Lower leg skin (tissue), 4 donors: ENCODE results near the gene TMEM115. TPM values are rescaled to one million over a fixed set of nuclear protein-coding genes. Genes with fewer than 3 reads are reported as not detected.

Experiments
- DNase-seq, 2 donors: peaks; one replicate each; pipeline ENCODE4 v3.0.0-alpha.2; 2019; ENCODE audit warnings: low spot score in 2 of 2
- H3K4me3 ChIP-seq: fragments of 200-600 bp; sonication (generic); 2 replicates; pipeline ENCODE4 v1.5.1; 2017; ENCODE audit warnings: mild to moderate bottlenecking, low read depth; ENCODE audit not compliant: poor library complexity, severe bottlenecking
- POLR2A ChIP-seq, 2 donors: fragments of 450-650 bp; IDR thresholded peaks; one replicate each; pipeline ENCODE4 v1.6.1; 2016 to 2017; ENCODE audit warnings: antibody characterized with exemption in 2 of 2, mild to moderate bottlenecking in 1 of 2, moderate library complexity in 1 of 2
- WGBS, 2 donors: methylation state at CpG; one replicate each; pipeline ENCODE4 v1.1.5; 2018; 5-methylcytosine and 5-hydroxymethylcytosine counted together
- intact Hi-C: fragments of 100-400 bp; cut with DNase I; formaldehyde crosslinking; loops from one replicate; pipeline ENCODE4 v1.15.0; 2023; ENCODE audit warnings: low total_unique reads
- total RNA-seq, 4 donors: library from RNA; depleted of rRNA; stranded (reverse); fragments of >200 nt; gene quantifications; one replicate each; pipeline ENCODE4 v1.1.0, GENCODE V29; 2016
- TF ChIP-seq, protein P1 (sequence below), 3 donors: fragments of 450-650 bp; IDR thresholded peaks; one replicate each; pipeline ENCODE4 v1.5.1; 2016; ENCODE audit warnings: antibody characterized with exemption in 3 of 3, mild to moderate bottlenecking in 3 of 3, moderate library complexity in 2 of 3

Gene TMEM115
- total RNA-seq, 4 donors from 2014 or later, result 90.5 to 92.7 (median 92.4) TPM

DNA sequence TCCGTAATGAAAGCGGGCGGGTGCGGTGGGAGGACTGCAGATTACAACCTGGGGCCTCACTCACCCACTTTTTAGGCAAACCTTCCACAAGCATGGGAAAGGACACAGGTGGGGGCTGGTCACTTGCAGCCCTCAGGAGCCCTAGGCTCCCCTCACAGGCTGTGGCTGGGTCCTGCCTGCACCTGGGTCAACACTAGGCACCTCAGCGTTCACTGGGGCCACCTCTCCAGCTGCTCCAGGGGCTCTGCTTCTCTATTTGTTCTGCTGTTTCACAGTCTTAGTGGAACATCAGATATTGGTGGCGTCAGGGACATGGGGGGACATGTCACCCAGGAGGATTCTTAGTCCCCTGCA, 30.1 kb upstream of the TMEM115 start:
- H3K4me3 ChIP-seq, result no peak overlapping the region
- no peak for TF ChIP-seq POLR2A (IDR thresholded peaks at IDR 0.05)
- TF ChIP-seq, protein P1, sequence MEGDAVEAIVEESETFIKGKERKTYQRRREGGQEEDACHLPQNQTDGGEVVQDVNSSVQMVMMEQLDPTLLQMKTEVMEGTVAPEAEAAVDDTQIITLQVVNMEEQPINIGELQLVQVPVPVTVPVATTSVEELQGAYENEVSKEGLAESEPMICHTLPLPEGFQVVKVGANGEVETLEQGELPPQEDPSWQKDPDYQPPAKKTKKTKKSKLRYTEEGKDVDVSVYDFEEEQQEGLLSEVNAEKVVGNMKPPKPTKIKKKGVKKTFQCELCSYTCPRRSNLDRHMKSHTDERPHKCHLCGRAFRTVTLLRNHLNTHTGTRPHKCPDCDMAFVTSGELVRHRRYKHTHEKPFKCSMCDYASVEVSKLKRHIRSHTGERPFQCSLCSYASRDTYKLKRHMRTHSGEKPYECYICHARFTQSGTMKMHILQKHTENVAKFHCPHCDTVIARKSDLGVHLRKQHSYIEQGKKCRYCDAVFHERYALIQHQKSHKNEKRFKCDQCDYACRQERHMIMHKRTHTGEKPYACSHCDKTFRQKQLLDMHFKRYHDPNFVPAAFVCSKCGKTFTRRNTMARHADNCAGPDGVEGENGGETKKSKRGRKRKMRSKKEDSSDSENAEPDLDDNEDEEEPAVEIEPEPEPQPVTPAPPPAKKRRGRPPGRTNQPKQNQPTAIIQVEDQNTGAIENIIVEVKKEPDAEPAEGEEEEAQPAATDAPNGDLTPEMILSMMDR (IDR thresholded peaks at IDR 0.05), result no peak
- 88 to 95% methylated on average over 6 of the region's 6 CpGs for WGBS, 2 donors
- intact Hi-C loops, result no loop called here
- no peak for DNase-seq

DNA sequence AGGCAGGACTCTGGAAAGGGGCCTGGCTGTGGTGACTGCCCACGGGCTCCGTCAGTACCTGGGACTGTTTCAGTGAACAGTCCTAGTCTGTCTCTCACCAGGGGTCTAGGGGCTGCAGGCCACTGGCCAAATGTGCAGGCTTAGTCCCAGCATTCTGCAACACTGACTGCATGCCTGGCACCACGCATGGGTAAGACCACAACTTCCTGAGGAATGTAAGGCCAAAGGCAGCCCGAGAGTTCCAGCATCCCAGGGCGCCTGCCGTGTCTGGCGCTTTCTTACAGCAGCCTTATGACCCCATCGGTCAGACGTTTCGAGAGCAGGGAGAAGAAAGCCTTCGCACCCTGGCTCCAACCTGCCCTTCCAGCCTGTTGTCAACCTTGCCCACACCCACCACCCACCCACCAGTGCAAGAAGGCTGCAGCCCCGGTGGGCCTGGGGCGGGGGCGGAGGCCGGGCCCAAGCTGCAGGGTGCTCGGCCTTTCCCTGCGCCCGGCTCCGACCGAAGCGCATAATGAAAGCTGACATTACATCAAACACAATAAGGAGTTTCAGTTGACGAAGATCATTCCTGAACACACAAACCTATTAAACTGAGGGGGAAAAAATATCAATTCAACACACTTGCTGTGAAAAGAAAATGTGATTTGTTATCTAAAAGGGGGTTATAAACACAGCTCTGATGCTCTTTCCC, 29.5 kb upstream of the TMEM115 start:
- no peak for DNase-seq
- intact Hi-C loops, result no loop called here
- 82 to 90% methylated on average over 21 to 22 of the region's 22 CpGs for whole genome bisulfite sequencing, 2 donors
- H3K4me3 ChIP-seq, result no peak overlapping the region
- no peak for TF ChIP-seq POLR2A (IDR thresholded peaks at IDR 0.05)
- TF ChIP-seq, protein P1 (IDR thresholded peaks at IDR 0.05), result no peak

DNA sequence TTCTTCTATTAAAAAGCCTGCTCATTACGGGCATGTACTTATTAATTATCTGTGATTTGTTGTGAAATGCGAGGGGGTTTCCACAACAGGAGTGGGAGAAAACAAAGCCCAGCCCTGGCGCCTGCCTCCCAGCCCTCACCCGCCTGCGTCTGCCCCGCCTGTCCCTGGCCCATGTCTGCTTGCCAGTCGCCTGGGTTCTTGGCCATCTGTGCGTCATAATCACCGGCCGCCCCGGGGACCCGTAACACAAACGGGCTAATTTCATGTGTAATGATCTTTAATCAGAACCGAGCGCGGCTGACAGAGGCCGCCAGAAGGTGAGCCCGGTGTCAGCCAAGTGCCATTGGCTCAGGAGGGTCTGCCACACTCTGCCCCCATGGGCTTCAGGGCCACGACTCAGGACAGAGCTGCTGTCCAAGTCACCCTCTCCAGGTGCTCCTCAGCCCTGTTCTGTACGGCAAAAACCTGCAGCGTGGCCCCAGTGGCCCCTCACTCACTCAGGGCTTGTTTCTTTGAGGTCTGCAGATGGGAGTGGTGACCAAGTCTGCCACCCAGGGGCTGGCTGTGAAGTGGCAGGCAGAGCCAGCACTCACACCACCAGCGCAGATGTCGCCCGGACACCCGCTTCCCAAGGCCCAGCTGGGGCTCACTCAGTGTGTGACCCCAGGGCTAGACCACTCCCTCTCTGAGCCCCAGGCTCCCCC, 28.8 kb upstream of the TMEM115 start:
- WGBS, 2 donors, result 57 to 67% methylated on average over 19 to 25 of the region's 25 CpGs
- TF ChIP-seq, protein P1 (IDR thresholded peaks at IDR 0.05), result no peak
- intact Hi-C loops, result no loop called here
- DNase-seq, result no peak
- H3K4me3 ChIP-seq, result no peak overlapping the region

DNA sequence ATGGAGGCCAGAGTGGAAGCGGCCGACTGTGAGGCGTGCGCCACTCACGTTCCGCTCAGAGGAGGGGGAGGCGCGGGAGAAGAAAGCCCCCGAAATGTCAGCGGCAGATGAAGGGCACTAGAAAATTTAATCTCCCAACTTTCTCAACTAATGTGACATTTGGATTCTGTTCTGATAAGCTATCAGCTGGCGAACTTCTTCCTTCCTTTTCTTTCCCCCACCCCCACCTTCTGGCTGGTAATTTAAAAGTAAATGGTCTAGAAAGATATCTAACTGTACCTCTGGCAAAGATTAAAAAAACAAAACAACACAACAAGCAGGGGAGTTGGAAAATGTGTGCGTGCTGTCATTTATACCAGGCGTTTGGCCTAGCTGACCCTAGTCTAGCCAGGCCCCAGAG, 26.4 kb upstream of the TMEM115 start:
- H3K4me3 ChIP-seq, result no peak overlapping the region
- DNase-seq, result no peak
- TF ChIP-seq, protein P1 (IDR thresholded peaks at IDR 0.05), result no peak
- no peak for TF ChIP-seq POLR2A (IDR thresholded peaks at IDR 0.05)
- 81 to 86% methylated on average over 13 of the region's 13 CpGs for WGBS, 2 donors
- intact Hi-C loops, result no loop called here

DNA sequence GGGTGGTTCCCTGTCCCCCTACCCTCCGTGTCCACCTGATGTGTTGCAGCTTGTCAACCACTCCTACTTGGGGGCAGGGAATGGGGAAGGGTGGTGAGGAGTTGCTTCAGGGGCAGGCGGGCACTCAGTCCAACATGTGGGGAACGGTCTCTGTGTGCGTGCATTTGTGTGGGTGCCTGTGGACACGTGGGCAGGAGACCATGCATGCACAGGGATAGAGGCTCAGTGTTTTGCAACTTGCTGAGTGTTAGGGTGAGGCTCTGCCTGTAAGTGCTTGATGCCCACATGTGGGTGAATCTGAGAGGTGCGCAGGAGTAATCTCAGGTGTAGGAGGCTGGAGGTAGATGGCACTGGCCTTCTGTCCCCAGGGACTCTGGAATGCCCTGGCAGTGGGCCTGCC, 24.4 kb upstream of the TMEM115 start:
- intact Hi-C loops, result no loop called here
- DNase-seq, result no peak
- no peak overlapping the region for H3K4me3 ChIP-seq
- WGBS, 2 donors, result 55 to 60% methylated on average over 6 of the region's 6 CpGs
- TF ChIP-seq, protein P1 (IDR thresholded peaks at IDR 0.05), result no peak
- no peak for TF ChIP-seq POLR2A (IDR thresholded peaks at IDR 0.05)
